SK-N-SH (cell line): Measurements from ENCODE around the gene CEBPG. TPM values are rescaled to one million over a fixed set of nuclear protein-coding genes. Genes with fewer than 3 reads are reported as not detected.

Source experiments
- CTCF ChIA-PET: fragments of 300-600, 350-600 bp; formaldehyde crosslinking; extraction: SDS; loops from one replicate; lab custom pipeline; 2021; lab: Yijun Ruan, JAX
- POLR2A ChIA-PET: fragments of 350-600 bp; sonication (Branson Sonifier 250); formaldehyde crosslinking; extraction: SDS; loops from one replicate; lab custom pipeline; 2020; ENCODE audit warnings: antibody characterized with exemption, inconsistent platforms; lab: Yijun Ruan, JAX
- DNase-seq: peaks from one replicate; pipeline ENCODE4 v3.0.0; 2012
- H2AFZ ChIP-seq: fragments of 200-600 bp; sonication (generic); 2 replicates; pipeline ENCODE4 v1.8.1; 2016; ENCODE audit warnings: antibody characterized with exemption, mild to moderate bottlenecking, low read depth
- H3F3A ChIP-seq: fragments of 200-600 bp; sonication (generic); replicated peaks from 2 replicates; pipeline ENCODE3; 2016; ENCODE audit warnings: antibody characterized with exemption, mild to moderate bottlenecking; ENCODE audit not compliant: insufficient read depth
- H3K27ac ChIP-seq, 2 experiments: fragments of 200-500 bp in 1 of 2; fragments of 200-600 bp in 1 of 2; sonication (Bioruptor generic) in 1 of 2; sonication (generic), shearing (Covaris generic) in 1 of 2; 2 replicates each; pipeline versions ENCODE4 v1.5.1 to v1.6.1; 2014 to 2016; ENCODE audit warnings: low read depth in 2 of 2, inconsistent platforms in 1 of 2, low read length in 1 of 2, mild to moderate bottlenecking in 1 of 2, mixed read lengths in 1 of 2
- H3K27me3 ChIP-seq: fragments of 200-600 bp; sonication (generic), shearing (Covaris generic); 2 replicates; pipeline ENCODE4 v1.6.1; 2016; ENCODE audit warnings: mixed run types; ENCODE audit not compliant: insufficient read depth
- H3K36me3 ChIP-seq, 2 experiments: fragments of 200-500 bp in 1 of 2; fragments of 200-600 bp in 1 of 2; sonication (Bioruptor generic) in 1 of 2; sonication (generic) in 1 of 2; replicated peaks in 1 of 2; 2 replicates each; pipeline versions ENCODE3 to v1.5.1; 2014 to 2016; ENCODE audit warnings: low read length in 1 of 2, mild to moderate bottlenecking in 1 of 2; ENCODE audit not compliant: insufficient read depth in 2 of 2, control insufficient read depth in 1 of 2
- H3K4me1 ChIP-seq, 2 experiments: fragments of 200-500 bp in 1 of 2; fragments of 200-600 bp in 1 of 2; sonication (Bioruptor generic) in 1 of 2; sonication (generic), shearing (Covaris generic) in 1 of 2; 2 replicates each; pipeline versions ENCODE4 v1.5.1 to v1.6.1; 2014 to 2016; ENCODE audit warnings: low read depth in 1 of 2, low read length in 1 of 2, mixed run types in 1 of 2; ENCODE audit not compliant: insufficient read depth in 2 of 2, control insufficient read depth in 1 of 2
- H3K4me2 ChIP-seq: fragments of 200-600 bp; sonication (generic), shearing (Covaris generic); 2 replicates; pipeline ENCODE4 v1.6.1; 2017; ENCODE audit warnings: mixed run types
- H3K4me3 ChIP-seq, 2 experiments: fragments of 200-500 bp in 1 of 2; fragments of 200-600 bp in 1 of 2; sonication (Bioruptor generic) in 1 of 2; sonication (generic), shearing (Covaris generic) in 1 of 2; 2 replicates each; pipeline versions ENCODE4 v1.5.1 to v1.8.1; 2014 to 2016; ENCODE audit warnings: low read depth in 2 of 2, inconsistent platforms in 1 of 2, low read length in 1 of 2, mild to moderate bottlenecking in 1 of 2, mixed read lengths in 1 of 2, moderate library complexity in 1 of 2
- H3K79me2 ChIP-seq: fragments of 200-600 bp; sonication (generic); 2 replicates; pipeline ENCODE4 v1.8.1; 2017; ENCODE audit warnings: mild to moderate bottlenecking; ENCODE audit not compliant: insufficient read depth
- H3K9ac ChIP-seq: fragments of 200-600 bp; sonication (generic); 2 replicates; pipeline ENCODE4 v1.6.1; 2017; ENCODE audit warnings: mixed run types
- H3K9me2 ChIP-seq: fragments of 200-600 bp; sonication (generic); 2 replicates; pipeline ENCODE4 v1.6.1; 2017; ENCODE audit warnings: mixed run types
- H3K9me3 ChIP-seq: fragments of 200-600 bp; sonication (generic); 2 replicates; pipeline ENCODE4 v1.6.1; 2017; ENCODE audit warnings: mixed run types, mild to moderate bottlenecking, moderate library complexity
- H4K20me1 ChIP-seq: fragments of 200-600 bp; sonication (generic); 2 replicates; pipeline ENCODE4 v1.6.1; 2017; ENCODE audit warnings: mild to moderate bottlenecking, mixed run types; ENCODE audit not compliant: insufficient read depth
- EP300 ChIP-seq, 2 experiments: IDR thresholded peaks; 2 replicates each; pipeline versions ENCODE4 v1.4.0 to v1.6.1; 2012; ENCODE audit warnings: borderline replicate concordance in 1 of 2, low read depth in 1 of 2, low read length in 1 of 2
- EZH2phosphoT487 ChIP-seq: fragments of 200-600 bp; sonication (generic); IDR thresholded peaks from 2 replicates; pipeline ENCODE4 v1.6.1; 2017; ENCODE audit warnings: low read depth, mixed run types, mild to moderate bottlenecking, antibody characterized with exemption, moderate library complexity, borderline replicate concordance
- FOSL2 ChIP-seq: IDR thresholded peaks from 2 replicates; pipeline ENCODE4 v1.4.0; 2012; ENCODE audit warnings: low read depth, mild to moderate bottlenecking, moderate library complexity, borderline replicate concordance
- FOXJ3 ChIP-seq: sonication (generic); formaldehyde crosslinking; IDR thresholded peaks from 2 replicates; pipeline ENCODE4 v1.5.1; 2020; ENCODE audit warnings: mild to moderate bottlenecking, missing genetic modification reagents
- FOXM1 ChIP-seq: IDR thresholded peaks from 2 replicates; pipeline ENCODE4 v1.4.0; 2012; ENCODE audit warnings: low read depth, mild to moderate bottlenecking
- NFIC ChIP-seq: IDR thresholded peaks from 2 replicates; pipeline ENCODE4 v1.4.0; 2012; ENCODE audit warnings: borderline replicate concordance
- POLR2AphosphoS5 ChIP-seq: IDR thresholded peaks from 2 replicates; pipeline ENCODE4 v1.6.1; 2012; ENCODE audit warnings: low read depth, low read length
- RAD21 ChIP-seq: IDR thresholded peaks from 2 replicates; pipeline ENCODE4 v1.6.1; 2012; ENCODE audit warnings: mild to moderate bottlenecking, low read length
- RCOR1 ChIP-seq: fragments of 150-350 bp; IDR thresholded peaks from 2 replicates; pipeline ENCODE4 v1.6.1; 2017; ENCODE audit warnings: antibody characterized with exemption, low read length
- RFX5 ChIP-seq: IDR thresholded peaks from 2 replicates; pipeline ENCODE4 v1.6.1; 2012; ENCODE audit warnings: mild to moderate bottlenecking, improper control_type of control experiment, low read length
- RXRA ChIP-seq: IDR thresholded peaks from 2 replicates; pipeline ENCODE4 v1.4.0; 2012; ENCODE audit warnings: low read depth, mild to moderate bottlenecking, borderline replicate concordance
- TAF1 ChIP-seq: IDR thresholded peaks from 2 replicates; pipeline ENCODE4 v1.6.1; 2012; ENCODE audit warnings: low read depth, mild to moderate bottlenecking, low read length, moderate library complexity, borderline replicate concordance
- WGBS: methylation state at CpG from one replicate; pipeline ENCODE4 v1.1.6; 2017; ENCODE audit warnings: low lambda C conversion rate; 5-methylcytosine and 5-hydroxymethylcytosine counted together
- polyA plus RNA-seq, 3 experiments: library from polyadenylated mRNA; depleted of rRNA; stranded (reverse); fragments of >200 nt; gene quantifications; 2 replicates each; pipeline ENCODE4 v1.2.3, GENCODE V29; 2012
- TF ChIP-seq, protein P1 (sequence below): IDR thresholded peaks from 2 replicates; pipeline ENCODE4 v1.4.0; 2012; ENCODE audit warnings: low read depth, borderline replicate concordance

CEBPG gene
- polyA plus RNA-seq, 1 of the 3 experiments (the other 2 are of a cell fraction), result 9.1 TPM

DNA sequence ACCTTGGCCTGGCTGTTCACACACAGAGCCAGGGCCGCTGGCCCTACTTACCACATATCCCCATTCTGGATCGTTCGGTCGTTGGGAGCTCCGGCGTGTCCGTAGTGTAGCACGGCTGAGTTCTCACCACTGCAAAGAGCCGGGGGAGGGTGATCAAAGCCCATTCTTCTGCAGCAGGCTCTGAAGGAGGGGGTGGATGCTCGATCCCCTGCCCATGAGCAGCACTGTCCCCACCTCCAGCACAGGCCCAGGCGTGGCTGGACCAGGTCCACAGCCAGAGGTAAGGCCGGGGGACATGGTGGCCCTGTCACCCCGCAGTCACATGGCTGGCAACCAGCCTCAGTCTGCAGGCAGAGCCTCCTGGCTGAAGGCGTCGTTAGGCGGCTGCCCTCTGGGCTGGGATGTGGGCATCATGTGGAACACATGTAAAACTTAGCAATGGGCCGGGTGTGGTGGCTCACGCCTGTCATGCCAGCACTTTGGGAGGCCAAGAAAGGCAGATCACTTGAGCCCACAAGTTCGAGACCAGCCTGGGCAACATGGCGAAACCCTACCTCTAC lies 38.2 kb downstream of the CEBPG start:
- Histone ChIP-seq H3K36me3 (no peaks in the 10 kb centered on the region), H4K20me1 (no peaks in the 10 kb centered on the region), H3K9me3 (no peaks in the 10 kb centered on the region), H3K9ac (no peak overlapping the region), H3K4me2 (no peak overlapping the region), H3K9me2 (no peaks in the 10 kb centered on the region), H3K27me3 (no peaks in the 10 kb centered on the region), H2AFZ (no peak overlapping the region), H3K4me3 (no peak overlapping the region), H3K79me2 (no peaks in the 10 kb centered on the region), H3K27ac (no peak overlapping the region), H3F3A (no peaks in the 10 kb centered on the region), H3K4me1 (peaks cover 0 to 49% of the 10 kb centered on the region in 2 experiments; a peak in 1 of 4 replicates)
- DNase-seq, result no peak
- POLR2A ChIA-PET, result no interaction called here
- CTCF ChIA-PET, result interaction anchor here (0.9 to 22.5 kb wide), 4 partner anchors 21 to 366 kb away, joined by 3 to 511 read pairs (median 16); no protein-coding TSS in a partner anchor
- TF ChIP-seq TAF1 (no peak), RXRA (no peak), RFX5 (no peak), FOSL2 (no peak), NFIC (no peak), FOXJ3 (CRISPR knock-in tag) (no peak), EZH2phosphoT487 (no peak), POLR2AphosphoS5 (no peak)
- TF ChIP-seq, protein P1, sequence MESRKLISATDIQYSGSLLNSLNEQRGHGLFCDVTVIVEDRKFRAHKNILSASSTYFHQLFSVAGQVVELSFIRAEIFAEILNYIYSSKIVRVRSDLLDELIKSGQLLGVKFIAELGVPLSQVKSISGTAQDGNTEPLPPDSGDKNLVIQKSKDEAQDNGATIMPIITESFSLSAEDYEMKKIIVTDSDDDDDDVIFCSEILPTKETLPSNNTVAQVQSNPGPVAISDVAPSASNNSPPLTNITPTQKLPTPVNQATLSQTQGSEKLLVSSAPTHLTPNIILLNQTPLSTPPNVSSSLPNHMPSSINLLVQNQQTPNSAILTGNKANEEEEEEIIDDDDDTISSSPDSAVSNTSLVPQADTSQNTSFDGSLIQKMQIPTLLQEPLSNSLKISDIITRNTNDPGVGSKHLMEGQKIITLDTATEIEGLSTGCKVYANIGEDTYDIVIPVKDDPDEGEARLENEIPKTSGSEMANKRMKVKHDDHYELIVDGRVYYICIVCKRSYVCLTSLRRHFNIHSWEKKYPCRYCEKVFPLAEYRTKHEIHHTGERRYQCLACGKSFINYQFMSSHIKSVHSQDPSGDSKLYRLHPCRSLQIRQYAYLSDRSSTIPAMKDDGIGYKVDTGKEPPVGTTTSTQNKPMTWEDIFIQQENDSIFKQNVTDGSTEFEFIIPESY, result no peak
- WGBS, result 90% methylated on average over 15 of the region's 20 CpGs

DNA sequence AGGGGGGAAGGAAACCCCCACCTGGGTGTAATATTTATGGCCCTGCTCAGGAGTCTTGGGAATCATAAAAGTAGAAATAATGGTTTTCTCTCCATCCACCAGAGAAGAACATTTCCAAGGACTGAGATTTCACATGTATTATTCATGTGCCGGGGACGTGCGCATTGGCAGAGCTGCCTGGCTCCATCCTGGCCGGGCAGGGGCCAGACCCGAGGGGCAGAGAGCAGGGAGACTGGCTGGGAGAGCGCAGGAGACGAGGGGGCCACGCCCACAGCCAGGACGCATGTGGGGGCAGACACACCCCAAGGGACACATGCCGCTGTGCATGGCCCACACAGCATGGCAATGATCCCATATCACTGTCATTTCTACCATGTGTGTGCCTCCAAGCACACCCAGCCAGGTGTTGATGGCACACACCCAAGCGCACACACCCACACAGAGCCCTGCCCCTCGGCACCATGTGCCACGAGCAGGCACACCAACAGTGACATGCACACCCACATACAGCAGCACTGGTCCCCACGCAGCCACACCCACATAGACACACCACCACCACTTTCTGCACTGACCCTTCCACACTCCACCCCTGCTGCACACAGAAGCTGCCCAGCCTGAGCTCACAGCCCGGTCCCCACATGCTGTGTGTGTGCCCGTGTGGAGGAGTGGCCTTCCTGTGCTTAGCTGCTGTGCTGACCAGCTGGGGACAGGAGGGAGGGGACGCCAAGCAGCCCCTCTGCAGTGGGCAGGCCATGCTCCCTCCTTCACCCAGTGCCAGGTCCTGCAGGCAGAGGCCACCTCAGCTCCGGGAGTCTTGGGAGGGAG lies 39.3 kb downstream of the CEBPG start:
- Histone ChIP-seq H3K4me3 (no peak overlapping the region), H4K20me1 (no peaks in the 10 kb centered on the region), H3K27me3 (no peaks in the 10 kb centered on the region), H3K9ac (no peak overlapping the region), H3K27ac (no peak overlapping the region), H3F3A (no peaks in the 10 kb centered on the region), H3K9me3 (no peaks in the 10 kb centered on the region), H3K4me1 (peaks cover 0 to 47% of the 10 kb centered on the region in 2 experiments; a peak in 1 of 4 replicates)
- POLR2A ChIA-PET, result no interaction called here
- WGBS, result 82% methylated on average over 16 of the region's 18 CpGs
- no peak for DNase-seq
- TF ChIP-seq RAD21, result no peak
- no peak for TF ChIP-seq FOXM1
- TF ChIP-seq EZH2phosphoT487, result no peak
- no peak for TF ChIP-seq RCOR1
- no peak for TF ChIP-seq NFIC
- no peak for TF ChIP-seq EP300 (IDR thresholded peaks at IDR 0.05; ENCODE audit: borderline replicate concordance in 1 of 2, low read depth in 1 of 2, low read length in 1 of 2)
- no peak for TF ChIP-seq TAF1
- TF ChIP-seq, all 33 proteins: peak for 0
- H2AFZ ChIP-seq, result no peak overlapping the region
- no peak overlapping the region for H3K4me2 ChIP-seq
- H3K36me3 ChIP-seq, result no peaks in the 10 kb centered on the region
- CTCF ChIA-PET, result interaction anchor here (0.9 to 22.5 kb wide), 11 partner anchors 18 to 733 kb away, joined by 3 to 511 read pairs (median 6); no protein-coding TSS in a partner anchor
- H3K9me2 ChIP-seq, result no peaks in the 10 kb centered on the region
- no peaks in the 10 kb centered on the region for H3K79me2 ChIP-seq
